ENCODE data around the gene ERBB4.

Gene ERBB4

DNA sequence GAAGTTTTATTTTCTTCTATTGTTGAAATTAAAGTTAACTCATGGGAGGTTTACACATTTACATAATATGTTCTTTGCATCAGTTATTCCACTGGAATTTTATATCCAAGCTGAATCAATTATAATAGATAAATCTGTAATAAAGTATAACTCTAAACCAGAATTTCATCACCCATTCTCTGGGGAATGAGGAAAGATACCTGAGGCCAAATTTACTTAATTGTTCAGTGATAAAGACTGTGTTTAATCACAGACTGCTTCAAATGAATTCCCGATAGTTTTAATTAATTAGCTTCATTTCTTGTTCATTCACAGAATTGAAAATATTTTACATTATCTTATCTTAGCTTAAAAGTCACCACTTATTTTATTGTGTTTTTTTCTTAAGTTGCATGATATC is 562.5 kb downstream of the ERBB4 start:
- DNase-seq = no peak

DNA sequence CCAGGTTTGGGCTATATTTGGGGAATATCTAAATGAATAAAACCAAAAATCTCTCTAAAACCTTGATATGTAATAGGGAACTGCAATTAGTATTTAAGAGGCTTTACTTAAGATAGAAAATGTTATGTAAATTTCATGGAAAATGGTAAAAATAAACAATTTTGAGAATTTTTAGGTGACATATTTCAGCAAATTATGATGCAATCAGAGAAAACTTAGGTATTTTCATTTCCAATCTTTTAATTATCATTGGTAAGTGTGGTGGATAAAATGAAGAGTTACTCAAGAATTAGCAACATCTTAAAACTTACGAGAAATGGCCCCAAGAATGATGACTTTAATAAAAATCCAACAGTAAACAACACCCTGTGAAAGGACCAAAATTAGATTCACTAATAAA is 571.4 kb downstream of the ERBB4 start:
- DNase-seq = no peak

DNA sequence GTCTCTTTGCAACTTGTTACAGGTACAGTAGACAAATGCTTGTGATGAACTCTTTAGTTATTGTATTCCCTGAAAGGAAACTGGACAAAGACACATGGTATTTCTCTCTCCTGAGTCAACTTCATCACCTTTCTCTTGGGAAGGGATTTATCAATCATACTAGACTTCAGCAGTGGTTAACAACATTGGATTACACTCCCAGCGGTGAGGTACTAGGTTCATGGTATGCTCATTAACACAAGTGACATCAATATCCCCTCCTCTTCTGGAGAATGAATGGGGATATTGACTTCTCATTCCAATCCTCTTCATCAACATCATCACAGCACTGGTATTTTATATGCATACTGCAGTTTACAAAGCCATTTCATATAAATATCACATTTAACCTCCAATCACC is 574.6 kb downstream of the ERBB4 start:
- DNase-seq = no peak

DNA sequence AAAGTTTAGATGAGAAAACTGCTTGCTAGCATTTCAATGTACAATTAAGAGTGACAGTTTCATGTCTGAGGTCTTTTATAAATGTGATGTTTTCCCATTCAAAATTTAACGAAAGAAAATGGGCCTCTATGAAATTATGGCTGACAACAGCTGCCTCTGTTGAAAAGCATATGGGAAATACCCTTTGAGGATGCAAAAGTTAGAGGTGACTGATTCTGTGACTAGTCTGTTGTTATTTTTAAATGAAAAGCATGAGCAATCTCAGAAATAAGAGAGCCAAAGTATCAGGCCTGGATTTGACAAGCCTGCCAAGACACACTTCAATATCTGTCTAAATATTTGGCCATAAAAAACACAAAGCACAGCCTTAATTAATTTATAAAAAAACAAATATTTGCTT is 580.8 kb downstream of the ERBB4 start:
- no peak for DNase-seq

DNA sequence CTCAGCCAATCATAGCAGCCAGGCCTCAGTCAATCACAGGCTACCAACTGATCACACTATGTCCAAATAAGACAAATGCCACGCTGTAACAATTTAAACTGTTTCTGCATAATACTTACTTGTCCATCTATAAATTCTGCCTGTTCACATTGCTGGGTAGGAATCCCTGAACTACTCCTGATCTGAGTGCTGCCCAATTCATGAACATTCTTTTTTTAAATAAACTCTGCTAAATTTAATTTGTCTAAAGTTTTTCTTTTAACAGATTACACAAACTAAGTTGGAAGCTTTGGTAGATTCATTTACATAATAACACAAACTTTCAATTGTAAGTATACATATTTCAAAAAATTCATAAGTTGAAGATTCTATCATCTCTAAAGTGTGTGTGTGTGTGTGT is 583.0 kb downstream of the ERBB4 start:
- DNase-seq = no peak

DNA sequence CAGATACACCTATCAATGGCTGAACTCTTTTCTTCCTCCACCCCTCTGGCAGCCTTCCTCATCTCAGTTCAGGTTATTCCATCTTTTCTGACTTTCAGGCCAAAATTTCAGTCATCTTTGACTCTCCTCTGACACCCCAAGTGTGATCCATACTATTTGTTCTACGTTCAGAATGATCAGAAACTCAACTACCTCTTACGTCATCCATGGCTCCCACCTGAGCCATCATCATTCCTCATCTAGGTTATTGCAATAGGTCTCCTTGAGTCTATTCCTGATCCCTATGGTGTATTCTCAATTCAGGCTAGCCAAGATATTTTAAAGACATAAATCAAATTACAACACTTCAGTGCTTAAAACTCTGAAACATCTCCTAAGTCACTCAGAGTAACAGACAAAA is 589.7 kb downstream of the ERBB4 start:
- no peak for DNase-seq

DNA sequence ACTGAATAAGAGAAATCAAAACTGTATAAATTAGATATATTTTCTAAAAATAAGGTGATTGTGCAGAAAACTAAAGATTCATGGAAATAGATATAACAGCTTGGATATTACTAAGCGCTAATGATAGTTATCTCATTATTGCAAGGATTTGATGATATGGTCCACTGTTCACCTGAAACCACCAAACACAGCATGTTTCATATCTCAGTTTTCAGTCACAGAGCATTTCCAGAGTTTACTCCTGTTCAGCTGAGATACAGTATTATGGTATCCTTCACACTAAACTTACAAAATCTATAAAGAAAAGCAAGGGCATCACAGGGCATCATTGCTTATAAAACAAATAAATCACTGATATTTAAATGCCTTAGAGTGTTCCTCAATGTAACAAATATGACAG is 591.6 kb downstream of the ERBB4 start:
- no peak for DNase-seq

DNA sequence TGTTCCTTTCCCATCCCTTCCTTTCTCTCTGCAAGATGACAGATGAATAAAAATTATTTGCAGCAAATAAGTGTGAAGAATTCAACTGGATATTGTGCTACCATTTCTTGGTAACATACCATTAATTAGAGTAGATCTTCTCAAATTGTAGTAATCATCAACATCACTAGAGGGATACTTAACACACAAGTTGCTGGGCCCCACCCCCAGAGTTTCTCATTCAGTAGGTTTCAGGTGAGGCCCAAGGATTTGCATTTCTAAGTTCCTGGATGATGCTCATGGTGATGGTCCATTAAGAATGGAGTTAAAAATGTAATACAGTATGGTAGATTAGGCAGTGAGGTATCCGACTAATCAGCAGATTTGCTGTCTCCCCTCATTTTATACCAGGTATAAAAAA is 594.0 kb downstream of the ERBB4 start:
- DNase-seq = no peak

DNA sequence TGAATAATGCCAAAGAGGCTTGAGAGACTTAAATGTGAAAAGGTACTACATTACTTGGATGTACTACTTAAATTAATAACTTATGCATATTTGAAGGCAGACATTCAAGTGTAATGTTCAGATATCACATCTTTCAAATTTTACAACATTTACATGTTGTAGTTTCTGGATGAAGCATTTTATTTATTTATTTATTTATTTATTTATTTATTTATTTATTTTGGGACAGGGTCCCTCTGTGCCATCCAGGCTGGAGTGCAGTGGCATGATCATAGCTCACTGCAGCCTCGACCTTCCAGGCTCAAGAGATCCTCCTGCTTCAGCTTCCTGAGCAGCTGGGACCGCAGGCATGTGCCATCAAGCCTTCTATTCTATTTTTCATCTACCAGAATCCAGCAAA is 596.4 kb downstream of the ERBB4 start:
- no peak for DNase-seq

DNA sequence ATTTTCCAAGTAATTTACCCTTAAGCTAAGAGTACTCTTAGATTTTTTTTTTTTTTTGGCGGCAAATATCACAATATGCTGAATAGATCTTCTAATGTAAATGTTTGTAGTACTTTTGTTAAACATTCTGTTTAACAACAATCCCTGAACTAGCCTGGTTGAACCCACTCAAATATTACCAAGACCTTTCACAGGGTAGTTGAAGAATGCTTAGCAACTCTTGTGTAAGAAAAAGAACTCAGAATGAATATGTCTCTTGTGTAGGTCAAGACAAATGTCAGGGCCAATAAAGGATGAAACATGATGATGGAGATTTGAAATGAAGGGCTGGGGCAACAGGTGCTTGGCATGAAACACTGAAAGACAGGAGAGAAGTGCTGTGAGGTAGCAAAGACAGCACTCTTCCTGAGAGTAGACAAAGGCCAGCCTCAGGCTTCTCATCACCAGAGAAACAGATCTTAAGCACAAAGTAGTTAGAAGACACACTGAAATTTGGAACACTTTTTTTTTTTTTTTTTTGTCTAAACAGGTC is 597.3 kb downstream of the ERBB4 start:
- DNase-seq = no peak

DNA sequence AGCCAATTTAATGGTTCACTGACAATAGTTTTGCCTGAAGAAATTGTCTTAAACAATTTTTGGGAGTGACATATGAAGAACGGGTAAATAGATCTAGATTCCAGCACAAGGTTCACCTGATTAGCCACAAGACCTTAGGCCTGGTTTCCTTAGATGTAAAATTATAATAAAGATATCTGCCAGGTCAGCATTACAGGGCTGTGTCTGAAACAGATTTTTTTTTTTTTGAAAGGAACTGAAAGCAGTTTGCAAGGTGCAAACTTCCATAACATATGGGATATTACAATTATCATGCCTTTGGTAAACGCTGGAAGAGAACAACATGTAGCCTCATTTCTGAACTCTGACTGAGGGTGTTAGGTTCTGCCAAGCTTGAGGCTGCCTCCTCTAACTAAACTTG is 599.4 kb downstream of the ERBB4 start:
- no peak for DNase-seq

DNA sequence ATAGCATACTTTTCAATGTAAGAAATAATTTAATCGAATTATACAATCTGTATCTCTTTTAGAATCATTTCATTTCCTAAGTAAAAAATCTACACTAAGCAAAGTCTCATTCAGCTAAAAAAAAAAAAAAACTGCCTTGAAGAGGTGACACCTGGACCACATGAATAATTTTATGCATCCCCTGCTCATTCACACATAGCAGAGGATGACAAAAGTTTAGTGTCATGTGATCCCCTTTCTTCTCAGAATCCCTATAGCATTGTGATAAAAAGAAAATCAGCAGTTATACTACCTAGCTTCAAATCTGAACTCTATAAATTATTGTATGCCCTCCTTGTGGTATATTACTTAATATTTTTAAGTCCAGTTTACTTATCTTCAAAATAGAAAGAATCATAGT is 603.8 kb downstream of the ERBB4 start:
- DNase-seq = no peak

DNA sequence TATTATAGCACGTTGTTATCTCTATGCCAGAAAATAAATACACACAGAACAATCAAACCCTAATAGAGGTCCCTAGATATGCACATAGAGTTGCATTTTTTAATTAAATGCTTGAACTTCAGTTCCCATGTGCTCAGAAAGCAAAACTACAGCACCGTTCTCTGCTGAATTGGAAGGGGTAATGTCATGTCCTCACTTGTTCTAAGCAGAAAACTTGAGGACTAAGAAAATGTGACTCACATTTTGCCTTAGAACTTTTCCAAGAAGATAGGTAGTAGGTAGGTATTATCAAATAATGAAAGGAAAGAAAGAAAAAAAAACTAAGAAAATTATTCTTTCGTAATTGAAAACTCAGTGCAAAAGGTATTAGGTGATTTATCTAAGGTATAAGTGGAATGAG is 607.3 kb downstream of the ERBB4 start:
- DNase-seq = no peak

DNA sequence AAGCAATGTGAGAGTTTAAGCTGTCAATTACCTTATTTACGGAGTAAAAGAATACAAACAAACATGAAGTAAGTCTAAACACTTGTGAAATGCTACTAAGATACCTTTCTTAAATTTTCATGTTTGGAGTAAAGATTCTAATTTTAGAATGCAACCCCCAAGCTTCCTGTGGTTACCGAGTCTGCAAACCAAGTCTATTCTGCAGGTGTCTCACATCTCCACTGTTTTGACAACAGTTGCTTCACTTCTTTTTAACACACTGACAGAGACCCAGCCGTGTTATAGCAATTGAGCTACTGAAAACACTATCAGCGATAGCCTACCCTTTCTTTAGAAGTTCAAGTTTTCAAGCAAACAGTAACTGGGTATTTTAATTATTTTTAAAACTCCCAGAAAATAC is 608.3 kb downstream of the ERBB4 start:
- no peak for DNase-seq

DNA sequence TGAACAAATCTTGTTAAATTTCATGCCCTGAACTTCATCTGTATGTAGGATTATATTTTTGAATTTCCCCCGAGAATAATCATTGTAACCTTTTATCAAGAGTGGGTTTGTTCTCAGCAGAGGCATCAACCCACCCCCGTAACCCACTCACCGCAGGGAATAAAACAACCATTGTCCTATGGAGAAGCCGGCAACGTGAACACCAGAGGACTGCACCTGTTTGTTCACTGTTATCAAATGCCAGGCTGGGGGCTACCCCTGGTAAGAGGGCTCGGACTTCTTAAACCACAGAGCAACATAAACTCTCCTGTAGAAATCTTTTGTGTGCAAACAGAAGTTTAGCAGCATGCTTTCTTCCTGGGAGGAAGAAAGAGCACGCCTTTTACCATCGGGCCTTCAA is 610.4 kb downstream of the ERBB4 start:
- no peak for DNase-seq

DNA sequence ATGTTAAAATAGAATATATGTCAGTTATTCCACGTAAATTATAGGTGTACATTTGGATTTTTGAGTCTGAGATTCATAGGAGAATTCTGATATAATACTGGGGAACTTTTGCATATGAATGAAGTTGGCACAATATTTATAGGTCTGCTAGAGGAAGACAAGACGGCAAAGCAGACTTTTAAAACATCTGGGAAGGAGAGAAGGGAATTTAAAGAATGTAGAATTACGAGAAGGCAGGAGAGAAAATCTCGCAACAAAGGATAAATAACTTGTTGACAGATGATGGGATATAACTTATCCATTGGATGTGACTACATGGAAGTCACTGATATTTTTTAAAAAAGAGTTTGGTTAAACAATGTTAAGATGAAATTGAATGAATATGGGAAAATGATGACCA is 615.6 kb downstream of the ERBB4 start:
- no peak for DNase-seq

DNA sequence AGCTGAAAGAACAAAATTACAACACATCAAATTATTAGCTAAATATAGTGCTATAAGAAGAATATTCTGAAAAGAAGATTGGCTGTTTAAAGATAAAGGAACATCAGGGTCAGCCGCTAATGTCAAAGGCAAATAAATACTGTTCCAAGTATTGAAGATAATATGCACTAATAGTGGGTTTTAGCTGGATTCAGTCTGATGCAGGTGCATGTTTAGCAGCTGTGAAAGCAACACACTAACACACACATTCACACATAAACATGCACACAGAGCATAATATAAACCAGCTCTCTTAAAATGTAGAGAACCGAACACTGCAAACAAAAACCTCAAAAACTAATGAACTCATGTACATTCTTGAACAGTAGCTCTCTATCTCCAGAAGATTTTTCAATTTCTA is 634.6 kb downstream of the ERBB4 start:
- no peak for DNase-seq

DNA sequence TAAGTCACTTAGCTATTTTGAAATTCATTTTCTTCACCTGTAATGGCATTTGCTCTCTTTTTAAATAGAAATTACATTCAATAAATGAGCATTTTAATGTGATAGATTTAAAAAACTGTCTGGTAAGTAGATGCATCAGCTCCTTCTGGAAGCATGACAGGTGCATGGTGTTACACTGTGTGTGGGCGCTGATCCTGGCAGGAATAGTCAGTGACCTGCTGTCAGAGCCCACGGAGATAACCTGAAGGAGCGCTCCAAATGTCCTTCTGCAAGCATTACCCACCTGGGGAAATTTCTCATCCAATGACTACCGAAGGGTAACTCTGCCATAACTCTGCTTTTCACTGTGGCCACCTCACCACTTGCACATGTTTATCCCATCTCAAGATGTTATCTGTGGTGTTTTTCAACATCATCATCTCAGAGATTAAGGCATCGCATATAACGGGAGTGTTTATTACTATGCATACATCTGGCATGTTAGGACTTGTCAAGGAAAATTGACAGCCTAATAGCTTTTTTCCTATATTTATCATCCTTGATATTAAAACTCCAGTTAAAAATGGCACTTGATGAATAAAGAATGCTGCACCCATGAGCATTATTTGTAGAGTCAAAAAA is 637.3 kb downstream of the ERBB4 start:
- no peak for DNase-seq

DNA sequence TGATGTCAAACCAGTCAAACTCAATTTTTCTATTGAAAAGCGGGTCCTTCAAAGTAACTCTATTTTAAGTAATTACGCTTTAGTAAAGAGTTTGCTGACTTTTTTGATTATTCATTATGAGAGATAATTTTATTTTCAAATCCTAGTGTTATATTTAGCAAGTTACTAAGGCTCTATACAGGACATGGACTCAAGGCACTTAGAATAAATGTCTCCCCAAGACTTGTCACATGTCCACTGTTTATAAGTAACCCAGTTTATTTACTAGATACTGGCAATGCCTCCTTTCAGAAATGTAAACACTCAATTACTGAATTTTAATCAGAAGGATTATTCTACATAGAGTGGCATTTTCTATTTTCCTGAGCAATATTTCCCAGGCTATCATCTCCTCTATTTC is 638.1 kb downstream of the ERBB4 start:
- no peak for DNase-seq

DNA sequence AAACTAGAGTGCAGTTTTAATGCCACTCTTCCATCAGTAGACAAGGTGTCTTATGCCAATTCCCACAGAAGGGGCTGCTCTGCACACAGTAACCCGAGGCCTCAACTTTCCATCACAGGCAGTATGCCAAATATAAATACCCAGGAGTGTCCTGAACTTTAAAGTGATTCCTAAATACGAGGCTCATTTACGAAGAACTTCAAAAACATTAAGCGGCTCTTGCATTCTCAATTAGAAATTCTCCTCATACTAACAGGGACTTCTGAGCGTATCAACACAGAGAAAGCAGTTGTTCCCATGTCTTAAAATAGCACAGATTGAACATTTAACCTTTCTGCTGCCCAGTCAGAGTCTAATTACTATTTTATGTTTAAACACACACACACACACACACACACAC is 638.6 kb downstream of the ERBB4 start:
- DNase-seq = no peak

DNA sequence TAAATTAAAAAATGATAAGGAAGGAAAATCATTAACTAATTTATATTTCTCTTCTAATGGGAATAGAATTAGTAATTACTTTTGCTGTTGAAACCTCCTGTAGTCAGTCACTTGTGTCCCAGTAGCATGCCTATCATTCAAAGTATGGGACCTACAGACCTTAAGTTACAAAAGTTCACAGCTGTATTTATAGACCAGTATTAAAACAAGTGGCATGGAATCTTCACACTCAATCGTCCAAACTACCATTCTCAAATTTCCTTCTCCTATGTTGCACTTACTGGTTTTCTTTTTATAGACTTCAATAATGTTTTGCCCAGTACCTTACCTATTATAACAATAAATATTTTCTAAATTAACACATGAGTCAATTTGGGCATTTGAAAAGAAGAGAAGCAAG is 639.9 kb downstream of the ERBB4 start:
- DNase-seq = no peak

DNA sequence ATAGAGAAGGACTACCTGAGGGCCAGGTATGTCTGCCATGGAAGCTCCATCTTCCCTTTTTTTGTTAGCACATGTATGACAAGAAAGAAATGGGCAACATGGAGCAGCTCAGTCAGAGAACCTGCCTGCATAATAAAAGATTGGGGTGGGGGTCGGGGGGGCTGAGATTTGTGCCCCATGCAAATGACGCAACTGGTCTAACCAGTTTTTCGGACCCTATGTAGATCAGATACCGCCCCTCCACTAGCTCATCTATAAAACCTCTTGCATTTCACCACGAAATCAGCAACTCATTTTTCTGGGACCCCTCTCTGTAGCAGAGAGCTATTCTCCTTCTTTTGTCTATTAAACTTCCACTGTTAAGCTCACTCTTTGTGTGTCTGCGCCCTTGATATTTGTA is 657.2 kb downstream of the ERBB4 start:
- no peak for DNase-seq

DNA sequence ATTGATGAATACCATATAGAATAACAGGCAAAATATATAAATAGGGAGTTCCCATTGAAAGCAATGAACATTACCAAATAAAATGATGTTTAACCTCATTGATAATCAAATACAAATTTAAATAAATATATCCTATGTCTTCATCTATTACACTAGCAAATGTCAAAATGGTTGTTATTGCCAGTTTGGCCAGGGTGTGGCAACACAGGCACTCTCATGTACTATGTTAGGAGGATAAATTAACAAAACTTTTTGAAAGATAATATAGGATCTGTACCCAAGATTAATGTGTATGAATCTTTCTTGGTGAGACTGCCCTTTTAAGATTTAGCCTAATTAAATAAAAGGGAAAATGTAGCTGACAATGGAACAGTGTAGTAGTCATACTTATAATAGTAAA is 659.3 kb downstream of the ERBB4 start:
- DNase-seq = no peak

DNA sequence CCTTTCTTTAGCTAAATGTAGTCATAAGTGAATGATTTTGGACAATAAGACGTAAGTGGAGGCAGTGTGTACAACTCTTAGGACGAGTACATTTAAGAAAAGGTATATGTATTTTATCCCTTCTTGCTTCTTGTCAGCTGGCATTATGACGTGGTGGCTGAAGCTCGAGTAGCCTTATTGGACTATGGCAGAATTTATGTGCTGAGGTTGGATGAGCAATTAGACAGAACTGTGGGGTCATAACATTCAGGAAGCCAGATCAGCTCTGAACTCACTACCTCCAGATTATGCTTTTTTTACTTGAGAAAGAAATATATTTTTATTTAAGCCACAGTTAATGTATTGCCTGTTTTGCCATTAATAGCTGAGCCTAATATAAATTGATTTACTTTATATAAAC is 661.5 kb downstream of the ERBB4 start:
- no peak for DNase-seq

DNA sequence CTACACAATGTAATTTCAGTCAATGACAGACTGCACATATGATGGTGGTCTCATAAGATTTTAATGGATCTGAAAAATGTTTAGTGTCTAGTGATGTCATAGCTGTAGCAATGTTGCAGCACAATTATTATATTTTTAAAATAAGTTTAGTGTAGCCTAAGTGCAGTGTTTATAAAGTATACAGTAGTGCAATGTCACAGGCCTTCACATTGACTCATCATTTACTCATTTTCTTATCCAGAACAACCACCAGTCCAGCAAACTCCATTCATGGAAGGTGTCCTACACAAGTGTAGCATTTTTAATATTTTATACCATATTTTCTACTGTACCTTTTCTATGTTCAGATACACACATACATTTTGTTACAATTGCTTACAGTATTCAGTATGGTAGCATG is 663.1 kb downstream of the ERBB4 start:
- no peak for DNase-seq

All from CD4-positive, alpha-beta T cell treated with Interleukin-4 for 1 hour (primary cell).